Kidney tubule cell (primary cell): Measurements from ENCODE around the gene EMCN.

Experiments used
- DNase-seq: peaks from one replicate; pipeline ENCODE4 v3.0.0-alpha.2; 2018; ENCODE audit warnings: low spot score

EMCN gene

GRCh38 chr4:100492129-100492528 lies 25.7 kb downstream of the EMCN start:
- no peak for DNase-seq

DNA sequence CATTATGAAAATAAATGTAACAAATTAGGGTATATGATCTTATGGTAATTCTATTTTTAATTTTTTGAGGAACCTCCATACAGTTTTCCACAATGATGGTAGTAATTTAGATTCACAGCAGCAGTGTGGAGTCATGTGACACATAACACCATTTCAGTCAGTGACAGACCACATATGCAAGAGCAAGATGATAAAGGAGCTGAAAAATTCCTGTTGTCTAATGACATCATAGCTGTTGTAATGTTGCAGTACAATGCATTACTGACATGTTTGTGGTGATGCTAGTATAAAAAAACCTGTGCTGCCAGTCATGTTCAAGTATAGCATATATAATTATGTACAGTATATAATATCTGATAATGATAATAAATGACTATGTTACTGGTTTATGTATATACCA lies 28.5 kb downstream of the EMCN start:
- peak; percentile 12 for DNase-seq

DNA sequence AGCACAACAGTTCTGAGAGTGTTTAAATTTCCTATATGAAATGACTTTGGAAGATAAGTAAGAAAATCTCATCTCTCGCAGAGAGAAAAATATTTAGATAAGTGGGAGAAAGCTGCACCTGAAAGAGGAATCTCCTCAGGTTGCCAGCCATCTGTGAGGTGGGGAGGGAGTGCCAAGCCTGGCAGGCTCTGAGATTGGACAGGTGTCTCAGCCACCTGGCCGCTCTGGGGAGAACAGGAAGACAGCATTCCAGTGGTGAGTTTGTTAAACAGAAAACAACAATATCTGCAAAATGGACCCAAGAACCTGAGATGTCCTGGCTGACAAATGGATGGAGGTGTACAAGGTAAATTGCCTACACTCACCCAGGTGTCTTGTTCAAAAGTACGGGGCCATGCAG lies 31.3 kb downstream of the EMCN start:
- no peak for DNase-seq

DNA sequence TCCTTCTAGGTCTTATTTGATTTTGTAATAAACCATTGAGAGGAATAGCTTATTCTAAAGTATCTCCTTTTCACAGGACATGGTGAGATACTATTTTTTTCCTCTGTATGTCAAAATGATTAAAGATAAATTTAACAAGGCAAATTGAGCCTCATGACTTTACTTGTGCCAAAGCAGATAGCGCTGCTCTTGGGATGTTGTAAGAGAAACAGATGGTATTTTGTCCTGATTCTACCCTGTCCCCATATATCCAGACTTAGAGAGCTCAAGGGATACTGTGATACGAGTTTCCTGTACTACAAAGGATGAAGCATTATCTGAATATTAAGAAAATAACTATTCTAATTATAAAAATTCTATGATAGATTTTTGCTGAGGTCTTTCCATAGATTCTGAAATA lies 34.0 kb downstream of the EMCN start:
- DNase-seq: no peak

- DNase-seq: no peak
Observed at GRCh38 chr4:100479971-100480370, 37.9 kb downstream of the EMCN start.

GRCh38 chr4:100469555-100469954 lies 48.3 kb downstream of the EMCN start:
- no peak for DNase-seq

DNA sequence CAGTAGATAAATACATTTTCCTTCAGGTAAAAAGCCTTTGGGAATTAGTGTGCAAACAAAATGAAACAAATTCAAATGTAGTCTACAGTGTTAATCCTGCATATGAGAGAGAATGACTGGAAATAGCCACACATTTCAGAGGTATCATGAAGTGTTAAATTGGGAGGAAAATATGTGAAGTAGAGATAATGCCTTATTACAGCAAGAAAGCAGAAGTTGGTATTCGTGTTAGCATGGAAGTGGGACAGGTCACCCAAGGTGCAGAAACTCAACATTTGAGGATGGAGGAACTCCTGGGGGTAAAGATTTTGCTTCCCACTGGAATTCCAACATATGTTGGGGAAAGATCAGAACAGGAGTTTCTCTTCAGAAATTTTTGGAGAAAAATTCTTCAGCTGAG lies 51.3 kb downstream of the EMCN start:
- DNase-seq: no peak

DNA sequence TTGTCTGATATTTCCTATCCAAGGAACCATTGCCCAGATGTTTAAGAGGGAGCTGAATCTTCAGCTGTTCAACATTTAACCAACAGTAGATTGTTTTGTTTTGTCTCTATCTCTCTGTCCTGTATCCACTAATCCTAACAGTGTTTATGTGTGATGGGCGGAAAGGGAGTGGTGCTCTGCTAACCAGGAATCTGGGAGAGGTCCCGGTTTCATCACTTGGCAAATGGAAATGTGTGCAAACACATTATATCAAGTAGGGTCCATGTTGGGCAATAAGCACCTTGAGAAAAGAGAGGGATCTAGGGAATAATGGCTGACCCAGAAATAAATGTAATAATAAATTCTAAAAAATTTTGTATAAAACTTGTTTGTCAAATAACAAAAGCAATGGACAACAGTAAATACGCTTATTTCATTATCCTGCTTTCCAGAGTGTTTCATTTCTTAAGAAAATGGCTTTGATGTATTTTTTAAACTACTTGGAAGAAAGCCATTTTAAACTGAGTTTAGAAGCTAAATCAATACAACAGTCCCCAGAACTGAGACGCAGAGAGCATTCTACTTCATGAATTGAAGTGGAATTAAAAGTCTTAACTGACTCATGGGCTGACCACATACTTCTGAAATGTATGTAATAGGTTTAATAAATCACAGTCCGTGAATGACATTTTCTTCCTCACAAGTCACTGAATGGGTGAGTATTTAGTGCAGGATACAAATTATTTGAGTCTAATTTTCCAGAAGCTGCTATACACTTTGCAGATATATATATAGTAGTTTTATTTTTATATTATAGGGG lies 55.8 kb downstream of the EMCN start:
- DNase-seq: peak; percentile 69

DNA sequence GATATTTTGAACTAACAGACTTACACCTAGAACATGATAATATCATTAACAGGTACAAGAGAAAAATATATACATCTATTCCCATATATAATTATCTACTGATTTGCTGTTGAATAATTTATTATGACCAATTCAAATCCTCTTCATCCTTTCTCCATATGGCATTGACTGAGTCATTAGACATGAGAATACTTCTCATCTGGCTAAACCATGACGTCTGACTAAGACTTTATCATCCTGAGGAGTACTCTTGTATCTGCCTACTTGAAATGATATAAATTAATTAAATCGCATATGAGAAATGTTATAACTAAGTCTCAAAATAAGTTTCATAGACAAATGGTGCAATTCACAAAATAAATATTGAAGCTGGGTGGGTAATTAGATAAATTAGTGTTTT lies 67.4 kb downstream of the EMCN start:
- peak; percentile 3 for DNase-seq

GRCh38 chr4:100431416-100431815 lies 86.4 kb downstream of the EMCN start:
- no peak for DNase-seq

- DNase-seq: no peak
Observed at GRCh38 chr4:100430451-100430850, 87.4 kb downstream of the EMCN start.

- DNase-seq: no peak
Observed at GRCh38 chr4:100429616-100430015, 88.2 kb downstream of the EMCN start.

DNA sequence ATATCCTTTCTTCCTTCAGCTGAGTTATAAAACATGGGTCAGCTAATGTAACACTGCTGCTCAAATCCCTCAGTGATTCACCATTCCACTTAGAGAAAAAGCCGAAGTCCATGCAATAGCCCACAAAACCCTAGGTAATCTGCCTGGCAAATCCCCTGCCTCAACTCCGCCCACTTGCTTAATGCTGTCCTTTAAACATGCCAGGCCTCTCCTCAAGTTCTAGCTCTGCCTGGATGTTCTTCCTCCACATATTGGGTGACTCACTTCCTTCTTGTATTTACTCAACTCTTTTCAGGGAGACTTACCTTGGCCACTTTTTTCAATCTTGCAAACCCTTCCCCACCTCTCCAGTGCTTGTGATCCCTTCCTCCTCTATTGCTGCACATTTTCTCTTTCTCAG lies 89.8 kb downstream of the EMCN start:
- peak; percentile 86 for DNase-seq

DNA sequence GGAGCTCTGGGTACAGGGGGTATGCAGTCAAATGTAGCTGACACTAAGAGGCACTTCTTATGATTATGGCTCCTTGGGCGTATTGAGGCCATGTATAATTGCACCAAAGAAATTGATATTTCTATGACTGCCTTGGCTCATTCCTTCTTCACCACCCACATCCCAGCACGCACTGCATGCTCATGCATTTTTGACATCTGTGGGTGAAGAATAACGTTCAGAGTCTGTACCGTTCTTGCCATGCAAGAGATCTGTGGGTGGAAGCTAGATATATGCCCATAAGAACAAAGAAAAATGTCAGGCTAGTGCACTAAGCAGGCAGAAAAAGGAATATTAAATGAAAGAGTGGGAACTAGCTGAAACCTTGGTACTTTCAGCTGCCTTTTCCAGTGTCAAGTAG lies 93.4 kb downstream of the EMCN start:
- DNase-seq: no peak

GRCh38 chr4:100422894-100423293 lies 94.9 kb downstream of the EMCN start:
- DNase-seq: peak; percentile 62

DNA sequence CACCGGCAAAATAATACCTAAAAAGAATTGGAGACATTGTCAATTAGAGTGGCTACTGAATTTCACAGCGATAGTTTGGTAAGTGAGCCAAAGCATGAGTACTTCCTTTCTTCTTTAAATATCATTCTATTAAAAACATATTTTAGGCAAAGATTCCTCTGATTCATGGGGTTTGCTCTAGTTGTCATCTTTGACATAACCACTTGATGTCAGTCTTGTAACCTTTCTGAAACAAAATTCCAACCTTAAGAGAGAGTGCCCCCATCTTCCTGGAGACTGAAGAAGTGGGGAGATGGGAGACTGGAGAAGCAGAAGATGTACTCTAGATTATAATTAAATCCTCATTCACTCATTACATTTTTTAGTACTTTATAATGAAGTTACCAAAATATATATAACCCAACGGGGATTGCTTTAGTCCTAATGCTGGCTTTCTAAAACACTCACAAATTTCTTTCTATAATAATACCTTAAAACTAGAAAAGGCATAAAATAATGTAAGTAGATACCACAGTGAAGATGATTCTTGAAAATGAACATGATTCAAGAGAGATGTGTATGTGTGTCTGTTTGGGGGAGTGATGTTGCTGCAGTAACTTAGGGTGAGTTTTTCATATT lies 96.4 kb downstream of the EMCN start:
- DNase-seq: peak; percentile 50

DNA sequence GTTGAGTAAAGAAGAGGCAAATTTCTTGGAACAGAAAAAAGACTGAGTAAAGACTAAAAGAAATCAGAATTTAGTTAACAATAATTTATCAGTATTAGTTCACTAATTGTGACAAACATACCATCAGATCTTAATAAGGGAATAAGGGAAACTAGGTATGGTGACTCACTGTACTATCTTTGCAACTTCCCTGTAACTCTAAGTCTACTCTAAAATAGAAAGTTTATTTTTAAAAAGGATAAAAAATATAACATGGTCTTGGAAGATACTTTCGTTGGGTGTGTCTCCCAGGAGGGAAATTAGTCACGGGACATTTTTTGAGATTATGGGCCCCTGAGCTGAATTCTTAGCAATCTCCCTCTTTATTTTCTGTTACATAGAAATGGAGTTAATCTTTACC lies 97.3 kb downstream of the EMCN start:
- peak; percentile 6 for DNase-seq

DNA sequence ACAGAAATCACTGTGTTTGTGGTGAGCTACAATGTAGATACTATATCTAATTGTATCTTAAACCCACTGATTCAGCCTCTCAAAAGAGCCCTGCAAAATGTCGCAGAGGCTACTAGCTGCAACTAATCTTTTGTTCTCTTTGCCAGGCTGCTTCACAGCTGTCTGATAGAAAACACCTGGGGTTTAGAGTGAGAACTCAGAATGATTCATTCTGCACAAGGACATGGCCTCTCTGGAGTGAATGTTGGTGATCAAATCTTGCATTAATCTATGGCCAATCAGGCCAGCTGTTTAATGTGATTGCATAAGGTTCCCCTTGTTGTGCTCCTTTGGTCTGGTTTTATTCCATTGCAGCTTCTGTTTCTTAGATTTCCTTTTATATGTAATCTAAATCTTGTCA lies 100.3 kb downstream of the EMCN start:
- DNase-seq: no peak

GRCh38 chr4:100414016-100414790 lies 103.6 kb downstream of the EMCN start:
- peak; percentile 44 for DNase-seq

DNA sequence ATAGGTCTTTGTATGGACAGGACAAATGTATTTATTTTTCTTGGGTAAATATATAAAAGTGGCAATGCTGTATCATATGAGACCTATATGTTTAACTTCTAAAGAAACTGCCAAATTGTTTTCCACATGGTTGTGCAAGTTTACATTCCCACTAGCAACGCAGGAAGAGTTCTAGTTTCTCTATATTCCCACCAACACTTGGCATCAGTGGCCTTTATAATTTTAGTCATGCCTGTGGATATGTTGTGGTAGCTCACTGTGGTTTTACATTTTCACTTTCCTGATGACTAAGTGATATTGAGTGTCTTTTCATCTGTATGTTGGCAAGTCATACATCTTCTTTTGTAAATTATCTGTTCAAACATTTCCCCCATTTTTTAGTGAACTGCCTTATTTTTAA lies 126.0 kb downstream of the EMCN start:
- DNase-seq: peak; percentile 59

DNA sequence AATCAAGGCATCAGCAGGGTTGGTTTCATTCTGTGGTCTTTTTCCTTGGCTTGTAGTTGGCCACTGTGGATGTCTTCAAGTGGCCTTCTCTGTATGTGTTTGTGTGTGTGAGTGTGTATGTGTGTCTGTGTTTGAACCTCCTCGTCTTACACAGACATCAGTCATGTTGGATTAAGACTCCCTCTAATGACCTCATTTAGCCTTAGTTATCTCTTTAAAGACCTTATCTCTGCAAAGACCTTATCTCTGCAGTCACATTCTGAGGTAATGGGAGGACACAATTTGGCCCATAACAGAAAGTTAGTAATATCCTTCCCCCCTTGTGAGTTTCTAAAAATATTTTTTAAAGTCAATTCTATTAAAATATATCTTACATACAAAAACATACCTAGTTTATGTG lies 126.7 kb downstream of the EMCN start:
- no peak for DNase-seq

DNA sequence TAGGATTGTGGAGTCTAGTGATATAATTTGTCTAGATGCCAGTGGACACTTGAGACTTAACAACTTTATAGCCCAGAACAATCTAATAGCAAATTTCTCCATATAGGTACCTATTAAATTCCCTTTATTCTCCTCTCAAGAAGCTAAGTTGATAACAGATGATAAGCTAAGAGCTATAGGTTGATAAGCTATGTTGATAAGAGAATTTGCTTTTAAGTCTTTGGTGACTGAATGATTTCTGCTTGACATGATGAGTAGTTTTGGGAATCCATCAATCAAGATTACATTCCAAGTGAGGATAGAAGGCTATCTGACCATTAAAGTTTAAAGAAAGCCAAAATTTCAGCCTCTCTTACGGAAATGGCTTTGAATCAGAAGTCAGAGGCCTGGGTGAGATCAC lies 131.6 kb downstream of the EMCN start:
- no peak for DNase-seq

DNA sequence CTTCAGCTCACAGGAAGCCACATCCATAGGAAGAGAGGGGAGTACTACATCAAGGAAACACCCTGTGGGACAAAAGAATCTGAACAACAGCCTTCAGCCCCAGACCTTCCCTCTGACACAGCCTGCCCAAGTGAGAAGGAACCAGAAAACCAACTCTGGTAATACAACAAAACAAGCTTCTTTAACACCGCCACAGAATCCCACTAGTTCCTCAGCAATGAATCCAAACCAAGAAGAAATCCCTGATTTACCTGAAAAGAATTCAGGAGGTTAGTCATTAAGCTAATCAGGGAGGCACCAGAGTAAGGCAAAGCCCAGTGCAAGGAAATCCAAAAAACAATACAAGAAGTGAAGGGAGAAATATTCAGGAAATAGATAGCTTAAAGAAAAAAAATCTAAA lies 137.4 kb downstream of the EMCN start:
- peak; percentile 80 for DNase-seq
